C4-2B (cell line): ENCODE measurements around the gene UGGT1.

Experiments used
- H3K27ac ChIP-seq: fragments of 450-650 bp; 2 replicates; pipeline ENCODE4 v1.5.1; 2017
- ZFX ChIP-seq: fragments of 450-650 bp; IDR thresholded peaks from 2 replicates; pipeline ENCODE4 v1.6.1; 2017
- TF ChIP-seq, protein P1 (sequence below): fragments of 450-650 bp; conservative IDR thresholded peaks from 2 replicates; pipeline ENCODE4 v1.5.1; 2017; ENCODE audit warnings: mild to moderate bottlenecking

The UGGT1 gene

DNA sequence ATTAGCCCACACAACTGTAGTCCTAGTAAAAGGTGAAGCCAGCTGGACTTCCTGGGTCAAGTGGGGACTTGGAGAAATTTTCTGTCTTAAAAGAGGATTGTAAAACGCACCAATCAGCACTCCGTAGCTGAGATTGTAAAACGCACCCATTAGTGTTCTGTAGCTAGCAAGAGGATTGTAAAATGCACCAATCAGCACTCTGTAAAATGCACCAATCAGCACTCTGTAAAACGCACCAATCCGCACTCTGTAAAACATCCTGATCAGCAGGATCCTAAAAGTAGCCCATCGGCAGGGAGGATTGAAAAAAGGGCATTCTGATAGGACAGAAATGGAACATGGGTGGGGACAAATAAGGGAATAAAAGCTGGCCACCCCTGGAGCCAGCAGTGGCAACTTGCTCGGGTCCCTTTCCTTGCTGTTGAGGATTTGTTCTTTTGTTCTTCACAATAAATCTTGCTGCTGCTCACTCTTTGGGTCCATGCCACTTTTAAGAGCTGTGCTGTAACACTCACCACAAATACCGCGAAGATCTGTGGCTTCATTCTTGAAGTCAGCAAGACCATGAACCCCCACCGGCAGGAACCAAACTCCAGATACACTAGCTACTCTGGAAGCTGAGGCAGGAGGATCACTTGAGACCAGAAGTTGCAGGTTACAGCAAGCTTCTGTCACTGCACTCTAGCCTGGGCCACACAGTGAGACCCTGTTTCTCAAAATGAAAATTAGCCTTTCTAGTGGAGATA lies 125.1 kb downstream of the UGGT1 start:
- TF ChIP-seq, protein P1, sequence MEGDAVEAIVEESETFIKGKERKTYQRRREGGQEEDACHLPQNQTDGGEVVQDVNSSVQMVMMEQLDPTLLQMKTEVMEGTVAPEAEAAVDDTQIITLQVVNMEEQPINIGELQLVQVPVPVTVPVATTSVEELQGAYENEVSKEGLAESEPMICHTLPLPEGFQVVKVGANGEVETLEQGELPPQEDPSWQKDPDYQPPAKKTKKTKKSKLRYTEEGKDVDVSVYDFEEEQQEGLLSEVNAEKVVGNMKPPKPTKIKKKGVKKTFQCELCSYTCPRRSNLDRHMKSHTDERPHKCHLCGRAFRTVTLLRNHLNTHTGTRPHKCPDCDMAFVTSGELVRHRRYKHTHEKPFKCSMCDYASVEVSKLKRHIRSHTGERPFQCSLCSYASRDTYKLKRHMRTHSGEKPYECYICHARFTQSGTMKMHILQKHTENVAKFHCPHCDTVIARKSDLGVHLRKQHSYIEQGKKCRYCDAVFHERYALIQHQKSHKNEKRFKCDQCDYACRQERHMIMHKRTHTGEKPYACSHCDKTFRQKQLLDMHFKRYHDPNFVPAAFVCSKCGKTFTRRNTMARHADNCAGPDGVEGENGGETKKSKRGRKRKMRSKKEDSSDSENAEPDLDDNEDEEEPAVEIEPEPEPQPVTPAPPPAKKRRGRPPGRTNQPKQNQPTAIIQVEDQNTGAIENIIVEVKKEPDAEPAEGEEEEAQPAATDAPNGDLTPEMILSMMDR = no peak
- no peak for TF ChIP-seq ZFX
- H3K27ac ChIP-seq = no peak overlapping the region

DNA sequence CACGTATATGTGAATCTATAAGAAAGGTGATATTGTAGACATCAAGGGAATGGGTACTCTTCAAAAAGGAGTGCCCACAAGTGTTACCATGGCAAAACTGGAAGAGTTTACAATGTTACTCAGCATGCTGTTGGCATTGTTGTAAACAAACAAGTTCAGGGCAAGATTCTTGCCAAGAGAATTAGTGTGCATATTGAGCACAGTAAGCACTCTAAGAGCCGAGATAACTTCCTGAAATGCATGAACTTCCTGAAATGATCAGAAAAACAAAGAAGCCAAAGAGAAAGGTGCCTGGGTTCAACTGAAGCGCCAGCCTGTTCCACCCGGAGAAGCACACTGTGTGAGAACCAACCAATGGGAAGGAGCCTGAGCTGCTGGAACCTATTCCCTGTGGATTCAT lies 126.7 kb downstream of the UGGT1 start:
- TF ChIP-seq, protein P1 = no peak
- no peak for TF ChIP-seq ZFX
- peak overlapping the region; percentile 57 for H3K27ac ChIP-seq

DNA sequence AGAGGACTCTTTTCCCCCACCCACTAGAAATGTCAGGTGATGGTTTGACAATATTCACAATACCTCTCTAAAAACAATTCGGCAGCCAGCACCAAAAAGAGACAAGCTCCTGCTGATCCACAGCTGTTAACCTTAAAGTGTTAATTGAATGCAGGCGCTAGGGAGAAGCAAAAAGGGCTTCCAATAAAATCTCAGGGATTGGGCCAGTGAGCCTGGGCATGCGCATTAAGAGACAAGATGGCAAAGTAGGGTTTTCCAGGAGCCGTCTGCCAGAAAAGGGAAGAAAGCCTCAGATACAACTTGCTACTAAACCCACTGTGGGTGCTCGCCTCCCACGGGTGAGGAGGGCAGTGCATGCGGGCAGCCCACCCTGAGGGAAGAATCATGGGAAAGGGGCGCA lies 128.9 kb downstream of the UGGT1 start:
- H3K27ac ChIP-seq = no peak overlapping the region
- no peak for TF ChIP-seq ZFX
- TF ChIP-seq, protein P1 = no peak

DNA sequence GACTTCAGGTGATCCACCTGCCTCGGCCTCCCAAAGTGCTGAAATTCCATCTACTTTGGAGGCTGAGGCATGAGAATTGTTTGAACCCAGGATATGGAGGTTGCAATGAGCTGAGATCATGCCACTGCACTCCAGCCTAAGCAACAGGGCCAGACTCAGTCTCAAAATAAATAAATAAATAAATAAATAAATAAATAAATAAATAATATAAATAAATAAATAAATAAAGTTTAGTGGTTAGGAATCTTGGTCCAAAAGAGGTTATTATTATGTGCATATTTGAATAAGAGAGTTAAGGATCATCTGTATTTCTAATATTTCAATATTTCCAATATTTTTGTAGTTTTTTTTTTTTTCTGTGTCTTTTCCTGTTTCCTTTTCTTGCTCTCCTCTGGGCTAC lies 136.9 kb downstream of the UGGT1 start:
- TF ChIP-seq, protein P1 = no peak
- H3K27ac ChIP-seq = no peak overlapping the region

DNA sequence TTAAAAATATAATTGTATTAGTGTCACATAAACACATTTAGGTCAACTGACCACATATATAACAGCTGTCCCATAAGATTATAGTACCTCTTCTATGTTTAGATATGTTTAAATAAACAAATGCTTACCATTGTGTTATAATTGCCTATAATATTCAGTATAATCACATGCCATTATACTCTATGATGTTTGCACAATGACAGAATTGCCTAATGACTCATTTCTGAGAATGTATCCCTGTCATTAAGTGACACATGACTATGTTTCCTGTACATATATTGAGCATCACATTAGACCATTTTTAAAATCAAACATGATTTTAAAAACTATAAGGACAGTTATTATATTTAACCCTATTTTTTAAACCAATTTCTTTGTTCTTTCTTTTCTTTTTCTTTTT lies 137.9 kb downstream of the UGGT1 start:
- TF ChIP-seq, protein P1 = no peak
- TF ChIP-seq ZFX = no peak

DNA sequence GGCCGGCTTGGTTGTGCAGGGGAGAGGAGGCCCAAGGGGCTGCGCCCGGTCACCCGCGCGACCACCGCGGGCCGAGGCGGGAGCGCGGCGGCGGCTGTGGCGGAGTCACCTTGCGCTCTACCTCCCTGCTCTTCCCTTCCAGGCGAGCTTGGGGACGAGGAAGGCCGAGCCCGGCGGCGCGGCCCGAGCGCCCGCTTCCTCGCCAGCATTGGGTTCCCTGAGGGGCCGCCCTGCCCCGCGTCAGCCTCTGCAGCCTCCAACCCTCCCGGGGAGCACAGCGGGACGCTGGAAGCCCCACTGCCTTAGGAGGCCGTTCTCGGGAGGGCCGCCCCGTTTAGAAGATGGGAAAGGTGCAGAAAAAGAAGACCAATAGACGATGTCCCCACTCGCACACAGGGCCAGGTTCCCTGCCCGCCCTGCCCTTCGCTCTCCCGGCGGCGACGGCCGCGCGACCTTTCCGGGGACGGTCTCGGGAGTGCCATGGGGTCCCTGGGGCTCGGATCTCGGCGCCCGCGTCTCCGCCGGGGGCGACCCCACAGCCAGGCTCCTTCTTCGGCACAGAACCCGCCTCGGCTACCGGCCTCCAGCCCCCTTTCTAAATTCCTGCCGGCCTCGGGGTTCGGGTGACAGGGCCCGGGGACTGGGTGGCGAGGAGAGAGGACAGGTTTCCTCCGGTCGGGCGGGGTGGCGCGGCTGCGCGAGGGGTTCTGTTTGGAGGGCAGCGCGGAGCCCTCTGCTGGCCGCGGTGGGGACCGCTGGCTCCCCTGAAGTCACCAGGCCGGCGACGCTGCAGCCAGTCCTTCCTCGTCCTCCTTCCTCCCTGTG lies 142.2 kb downstream of the UGGT1 start:
- no peak for TF ChIP-seq ZFX
- TF ChIP-seq, protein P1 = peak; percentile 90
- peak overlapping the region; percentile 55 for H3K27ac ChIP-seq

More for the DNA sequence above, 137.9 kb downstream of the UGGT1 start:
- H3K27ac ChIP-seq = no peak overlapping the region

DNA sequence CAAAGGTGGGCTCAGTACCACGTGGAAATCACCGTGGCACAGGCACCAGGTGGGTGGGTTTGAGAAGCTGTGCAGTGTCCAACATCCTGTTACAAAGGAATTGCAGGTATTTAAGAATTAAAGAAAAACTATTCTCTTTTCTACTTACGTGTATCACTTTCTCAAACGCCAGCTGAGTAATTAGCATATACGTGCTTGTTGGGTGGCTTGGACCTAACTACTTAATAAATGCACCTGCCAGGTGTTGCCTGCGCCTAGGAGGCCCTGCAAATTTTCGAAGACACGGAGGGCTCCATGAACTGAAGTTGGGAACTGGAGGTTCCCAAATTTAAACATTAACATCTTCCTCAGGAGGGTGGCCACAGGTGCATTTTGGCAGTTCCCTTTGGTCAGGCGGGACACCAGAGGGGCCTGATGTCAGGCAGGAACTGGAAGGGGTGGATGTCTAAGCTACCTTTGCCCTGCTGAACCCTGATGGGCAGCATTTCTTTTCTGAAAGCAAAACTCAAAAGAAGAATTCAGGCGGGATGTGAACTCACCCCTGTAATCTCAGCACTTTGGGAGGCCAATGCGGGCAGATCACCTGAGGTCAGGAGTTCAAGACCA lies 142.9 kb downstream of the UGGT1 start:
- H3K27ac ChIP-seq = no peak overlapping the region; the same call in 1 of the 2 replicates
- TF ChIP-seq, protein P1 = peak; percentile 35
- TF ChIP-seq ZFX = no peak
